Dedifferentiated amniotic fluid mesenchymal stem cell (primary cell): ENCODE data around the gene PCDHGA8.
"Not testable (repeated sequence)": the region's sequence is repeated elsewhere in the genome, so short reads cannot be mapped to it uniquely, and the experiment has no call there.

Experiments
- DNase-seq: peaks from one replicate; pipeline ENCODE4 v3.0.0-alpha.2; 2016; ENCODE audit errors: extremely low spot score

PCDHGA8 gene

DNA sequence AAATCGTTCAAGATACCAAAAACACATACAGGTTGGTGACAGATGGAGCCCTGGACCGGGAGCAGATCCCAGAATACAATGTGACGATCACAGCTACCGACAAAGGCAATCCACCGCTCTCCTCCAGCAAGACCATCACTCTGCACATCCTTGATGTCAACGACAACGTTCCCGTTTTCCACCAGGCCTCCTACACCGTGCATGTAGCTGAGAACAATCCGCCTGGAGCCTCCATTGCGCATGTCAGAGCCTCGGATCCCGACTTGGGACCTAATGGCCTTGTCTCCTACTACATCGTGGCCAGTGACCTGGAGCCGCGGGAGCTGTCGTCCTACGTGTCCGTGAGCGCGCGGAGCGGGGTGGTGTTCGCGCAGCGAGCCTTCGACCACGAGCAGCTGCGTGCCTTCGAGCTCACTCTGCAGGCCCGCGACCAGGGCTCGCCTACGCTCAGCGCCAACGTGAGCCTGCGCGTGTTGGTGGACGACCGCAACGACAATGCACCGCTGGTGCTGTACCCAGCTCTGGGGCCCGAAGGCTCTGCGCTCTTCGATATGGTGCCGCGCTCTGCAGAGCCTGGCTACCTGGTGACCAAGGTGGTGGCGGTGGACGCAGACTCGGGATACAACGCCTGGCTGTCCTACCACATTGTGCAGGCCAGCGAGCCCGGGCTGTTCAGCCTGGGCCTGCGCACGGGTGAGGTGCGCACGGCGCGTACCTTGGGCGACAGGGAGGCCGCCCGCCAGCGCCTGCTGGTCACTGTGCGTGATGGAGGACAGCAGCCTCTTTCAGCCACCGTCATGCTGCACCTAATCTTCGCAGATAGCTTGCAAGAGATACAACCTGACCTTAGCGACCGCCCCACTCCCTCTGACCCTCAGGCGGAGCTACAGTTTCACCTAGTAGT is 20.6 kb upstream of the PCDHGA8 start:
- no peak for DNase-seq

DNA sequence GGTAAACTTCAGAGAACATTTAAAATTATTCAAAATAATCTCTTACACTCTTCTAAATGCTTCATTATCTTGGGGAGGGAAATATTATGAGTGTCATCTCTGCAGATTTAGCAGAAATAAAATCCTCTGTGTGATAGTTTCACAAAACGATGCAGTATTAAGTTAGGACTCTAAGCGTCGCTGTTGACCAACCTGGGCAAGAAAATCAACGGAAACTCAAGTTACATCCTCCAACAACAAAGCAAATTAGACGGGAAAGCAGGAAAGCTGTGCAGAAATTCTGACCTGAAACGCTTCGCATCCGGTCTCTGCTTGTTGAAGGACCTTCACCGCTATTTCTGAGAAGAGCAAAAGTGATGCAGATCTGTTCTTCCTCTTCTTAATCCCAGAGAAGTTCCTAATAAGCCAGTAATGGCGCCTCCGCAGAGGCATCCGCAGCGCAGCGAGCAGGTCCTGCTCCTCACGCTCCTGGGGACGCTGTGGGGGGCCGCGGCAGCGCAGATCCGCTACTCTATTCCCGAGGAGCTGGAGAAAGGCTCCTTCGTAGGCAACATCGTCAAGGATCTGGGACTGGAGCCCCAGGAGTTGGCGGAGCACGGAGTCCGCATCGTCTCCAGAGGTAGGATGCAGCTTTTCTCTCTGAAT is 18.6 kb upstream of the PCDHGA8 start, which contains the start of gene PCDHGA6:
PCDHGA6 (plus strand) TSS at position 219 of the 645 bp plus-strand sequence; CDS start at position 412, 193 bp downstream.
- DNase-seq: peak; percentile 39

DNA sequence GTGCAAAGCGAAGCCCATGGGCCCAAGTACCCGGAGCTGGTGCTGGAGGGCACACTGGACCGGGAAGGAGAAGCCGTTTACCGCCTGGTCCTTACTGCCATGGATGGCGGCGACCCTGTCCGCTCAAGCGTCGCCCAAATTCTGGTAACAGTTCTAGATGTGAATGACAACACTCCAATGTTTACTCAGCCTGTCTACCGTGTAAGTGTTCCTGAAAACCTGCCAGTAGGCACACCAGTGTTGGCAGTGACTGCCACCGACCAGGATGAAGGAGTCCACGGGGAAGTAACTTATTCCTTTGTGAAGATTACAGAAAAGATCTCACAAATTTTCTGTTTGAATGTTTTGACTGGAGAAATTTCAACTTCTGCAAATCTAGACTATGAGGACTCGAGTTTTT is 17.8 kb upstream of the PCDHGA8 start:
- DNase-seq: no peak

DNA sequence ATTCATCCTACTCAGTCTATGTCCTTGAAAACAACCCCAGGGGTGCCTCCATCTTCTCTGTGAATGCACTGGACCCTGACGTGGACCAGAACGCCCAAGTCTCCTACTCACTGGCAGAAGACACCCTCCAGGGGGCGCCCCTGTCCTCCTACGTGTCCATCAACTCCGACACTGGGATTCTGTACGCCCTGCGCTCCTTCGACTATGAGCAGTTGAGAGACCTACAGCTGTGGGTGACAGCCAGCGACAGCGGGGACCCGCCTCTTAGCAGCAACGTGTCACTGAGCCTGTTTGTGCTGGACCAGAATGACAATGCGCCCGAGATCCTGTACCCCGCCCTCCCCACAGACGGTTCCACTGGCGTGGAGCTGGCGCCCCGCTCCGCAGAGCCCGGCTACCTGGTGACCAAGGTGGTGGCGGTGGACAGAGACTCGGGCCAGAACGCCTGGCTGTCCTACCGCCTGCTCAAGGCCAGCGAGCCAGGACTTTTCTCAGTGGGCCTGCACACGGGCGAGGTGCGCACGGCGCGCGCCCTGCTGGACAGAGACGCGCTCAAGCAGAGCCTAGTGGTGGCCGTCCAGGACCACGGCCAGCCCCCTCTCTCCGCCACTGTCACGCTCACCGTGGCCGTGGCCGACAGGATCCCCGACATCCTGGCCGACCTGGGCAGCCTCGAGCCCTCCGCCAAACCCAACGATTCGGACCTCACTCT is 16.8 kb upstream of the PCDHGA8 start:
- DNase-seq: not testable (repeated sequence)

DNA sequence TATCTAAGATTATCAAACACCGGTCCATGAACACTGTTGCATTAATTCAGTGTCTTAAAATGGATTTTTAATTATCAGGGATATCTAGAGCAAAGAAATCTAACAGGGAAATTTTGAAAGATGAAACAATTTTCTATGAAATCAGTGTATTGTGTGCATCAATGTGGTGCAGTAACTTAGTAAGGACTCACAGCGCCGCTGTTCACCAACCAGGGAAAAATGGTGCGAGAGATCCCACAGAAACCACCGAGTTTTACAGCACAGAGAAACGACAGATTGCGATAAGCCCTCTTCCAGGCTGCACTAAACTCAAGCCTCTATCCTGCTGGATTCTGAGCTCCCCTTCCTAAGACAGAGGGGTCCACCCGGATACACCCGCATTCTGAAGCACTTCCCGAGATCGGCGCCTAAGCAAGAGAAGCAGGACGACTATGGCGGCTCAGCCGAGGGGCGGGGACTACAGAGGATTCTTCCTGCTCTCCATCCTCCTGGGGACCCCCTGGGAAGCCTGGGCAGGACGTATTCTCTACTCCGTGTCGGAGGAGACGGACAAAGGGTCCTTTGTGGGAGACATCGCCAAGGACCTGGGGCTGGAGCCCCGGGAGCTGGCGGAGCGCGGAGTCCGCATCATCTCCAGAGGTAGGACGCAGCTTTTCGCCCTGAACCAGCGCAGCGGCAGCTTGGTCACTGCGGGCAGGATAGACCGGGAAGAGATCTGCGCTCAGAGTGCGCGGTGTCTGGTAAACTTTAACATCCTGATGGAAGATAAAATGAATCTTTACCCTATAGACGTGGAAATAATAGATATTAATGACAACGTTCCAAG is 9.8 kb upstream of the PCDHGA8 start, which contains the start of gene PCDHGA7:
PCDHGA7 (plus strand) TSS at position 274 of the 826 bp plus-strand sequence; CDS start at position 432, 158 bp downstream.
- no peak for DNase-seq

DNA sequence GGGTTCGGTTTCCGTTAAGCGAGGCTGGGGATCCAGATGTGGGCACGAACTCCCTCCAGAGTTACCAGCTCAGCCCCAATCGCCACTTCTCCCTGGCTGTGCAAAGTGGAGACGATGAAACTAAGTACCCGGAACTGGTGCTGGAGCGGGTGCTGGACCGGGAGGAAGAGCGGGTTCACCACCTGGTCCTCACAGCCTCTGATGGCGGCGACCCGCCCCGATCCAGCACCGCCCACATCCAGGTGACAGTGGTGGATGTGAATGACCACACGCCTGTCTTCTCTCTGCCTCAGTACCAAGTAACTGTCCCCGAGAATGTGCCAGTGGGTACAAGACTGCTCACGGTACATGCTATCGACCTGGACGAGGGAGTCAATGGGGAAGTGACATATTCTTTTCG is 9.1 kb upstream of the PCDHGA8 start:
- no peak for DNase-seq

DNA sequence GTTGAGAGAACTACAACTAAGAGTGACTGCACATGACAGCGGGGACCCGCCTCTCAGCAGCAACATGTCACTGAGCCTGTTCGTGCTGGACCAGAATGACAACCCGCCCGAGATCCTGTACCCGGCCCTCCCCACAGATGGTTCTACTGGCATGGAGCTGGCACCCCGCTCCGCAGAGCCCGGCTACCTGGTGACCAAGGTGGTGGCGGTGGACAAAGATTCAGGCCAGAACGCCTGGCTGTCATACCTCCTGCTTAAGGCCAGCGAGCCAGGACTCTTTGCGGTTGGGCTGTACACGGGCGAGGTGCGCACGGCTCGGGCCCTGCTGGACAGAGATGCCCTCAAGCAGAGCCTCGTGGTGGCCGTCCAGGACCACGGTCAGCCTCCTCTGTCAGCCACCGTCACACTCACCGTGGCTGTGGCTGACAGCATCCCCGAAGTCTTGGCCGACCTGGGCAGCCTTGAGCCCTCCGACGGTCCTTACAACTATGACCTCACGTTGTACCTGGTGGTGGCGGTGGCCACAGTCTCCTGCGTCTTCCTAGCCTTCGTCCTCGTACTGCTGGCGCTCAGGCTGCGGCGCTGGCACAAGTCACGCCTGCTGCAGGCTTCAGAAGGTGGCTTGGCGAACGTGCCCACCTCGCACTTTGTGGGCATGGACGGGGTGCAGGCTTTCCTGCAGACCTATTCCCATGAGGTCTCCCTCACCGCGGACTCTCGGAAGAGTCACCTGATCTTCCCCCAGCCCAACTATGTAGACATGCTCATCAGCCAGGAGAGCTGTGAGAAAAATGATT is 7.8 kb upstream of the PCDHGA8 start:
- DNase-seq: no peak

DNA sequence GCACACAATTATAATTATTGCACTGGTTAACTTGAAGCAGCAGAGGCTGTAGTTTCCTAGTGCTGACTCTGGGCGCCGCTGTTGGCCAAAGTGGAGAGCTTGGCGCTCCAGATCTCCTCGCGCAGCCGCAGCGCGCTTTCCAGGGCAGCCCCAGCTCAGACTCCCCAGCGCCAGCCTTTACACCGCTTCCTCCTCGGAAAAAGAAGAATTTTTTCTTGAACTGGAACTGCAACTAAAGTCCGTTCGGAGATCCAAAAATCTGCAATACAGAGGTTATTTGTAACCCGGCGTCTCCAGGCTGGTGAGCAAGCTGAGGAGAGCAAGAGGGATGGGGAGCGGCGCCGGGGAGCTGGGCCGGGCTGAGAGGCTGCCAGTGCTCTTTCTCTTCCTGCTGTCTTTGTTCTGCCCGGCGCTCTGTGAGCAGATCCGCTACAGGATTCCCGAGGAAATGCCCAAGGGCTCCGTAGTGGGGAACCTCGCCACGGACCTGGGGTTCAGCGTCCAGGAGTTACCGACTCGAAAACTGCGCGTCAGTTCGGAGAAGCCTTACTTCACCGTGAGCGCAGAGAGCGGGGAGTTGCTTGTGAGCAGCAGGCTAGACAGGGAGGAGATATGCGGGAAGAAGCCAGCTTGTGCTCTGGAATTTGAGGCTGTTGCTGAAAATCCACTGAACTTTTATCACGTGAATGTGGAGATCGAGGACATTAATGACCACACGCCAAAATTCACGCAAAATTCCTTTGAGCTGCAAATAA is 4.7 kb upstream of the PCDHGA8 start, which contains the start of gene PCDHGB4:
PCDHGB4 (plus strand) TSS at position 142 of the 755 bp plus-strand sequence; CDS start at position 329, 187 bp downstream.
- DNase-seq: not testable (repeated sequence)

DNA sequence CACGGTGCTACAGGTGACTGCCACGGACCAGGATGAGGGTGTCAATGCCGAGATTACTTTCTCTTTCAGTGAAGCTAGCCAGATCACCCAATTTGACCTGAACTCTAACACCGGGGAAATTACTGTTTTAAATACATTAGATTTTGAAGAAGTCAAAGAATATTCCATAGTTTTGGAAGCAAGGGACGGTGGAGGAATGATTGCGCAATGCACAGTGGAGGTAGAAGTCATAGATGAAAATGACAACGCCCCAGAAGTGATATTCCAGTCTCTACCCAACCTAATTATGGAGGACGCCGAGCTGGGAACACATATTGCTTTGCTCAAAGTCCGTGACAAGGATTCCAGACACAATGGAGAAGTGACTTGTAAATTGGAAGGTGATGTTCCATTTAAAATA is 3.8 kb upstream of the PCDHGA8 start:
- DNase-seq: no peak

DNA sequence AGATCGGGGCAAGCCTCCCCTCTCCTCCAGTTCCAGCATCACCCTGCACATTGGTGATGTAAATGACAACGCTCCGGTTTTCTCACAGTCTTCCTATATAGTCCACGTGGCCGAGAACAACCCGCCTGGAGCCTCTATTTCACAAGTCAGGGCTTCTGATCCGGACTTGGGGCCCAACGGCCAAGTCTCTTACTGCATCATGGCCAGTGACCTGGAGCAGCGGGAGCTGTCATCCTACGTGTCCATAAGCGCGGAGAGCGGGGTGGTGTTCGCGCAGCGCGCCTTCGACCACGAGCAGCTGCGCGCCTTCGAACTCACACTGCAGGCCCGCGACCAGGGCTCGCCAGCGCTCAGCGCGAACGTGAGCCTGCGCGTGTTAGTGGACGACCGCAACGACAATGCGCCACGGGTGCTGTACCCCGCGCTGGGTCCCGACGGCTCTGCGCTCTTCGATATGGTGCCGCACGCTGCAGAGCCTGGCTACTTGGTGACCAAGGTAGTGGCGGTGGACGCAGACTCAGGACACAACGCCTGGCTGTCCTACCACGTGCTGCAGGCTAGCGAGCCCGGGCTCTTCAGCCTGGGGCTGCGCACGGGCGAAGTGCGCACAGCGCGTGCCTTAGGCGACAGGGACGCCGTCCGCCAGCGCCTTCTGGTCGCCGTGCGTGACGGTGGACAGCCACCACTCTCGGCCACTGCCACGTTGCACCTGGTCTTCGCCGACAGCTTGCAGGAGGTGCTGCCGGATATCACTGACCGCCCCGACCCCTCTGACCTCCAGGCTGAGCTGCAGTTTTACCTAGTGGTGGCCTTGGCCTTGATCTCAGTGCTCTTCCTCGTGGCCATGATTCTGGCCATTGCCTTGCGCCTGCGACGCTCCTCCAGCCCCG is 3.0 kb upstream of the PCDHGA8 start:
- no peak for DNase-seq

DNA sequence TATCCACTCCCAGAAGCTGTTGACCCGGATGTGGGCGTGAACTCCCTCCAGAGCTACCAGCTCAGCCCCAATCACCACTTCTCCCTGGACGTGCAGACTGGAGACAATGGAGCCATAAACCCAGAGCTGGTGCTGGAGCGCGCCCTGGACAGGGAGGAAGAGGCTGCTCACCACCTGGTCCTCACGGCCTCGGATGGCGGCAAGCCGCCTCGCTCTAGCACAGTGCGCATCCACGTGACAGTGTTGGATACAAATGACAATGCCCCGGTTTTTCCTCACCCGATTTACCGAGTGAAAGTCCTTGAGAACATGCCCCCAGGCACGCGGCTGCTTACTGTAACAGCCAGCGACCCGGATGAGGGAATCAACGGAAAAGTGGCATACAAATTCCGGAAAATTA is 834 bp downstream of the PCDHGA8 start:
- DNase-seq: no peak

DNA sequence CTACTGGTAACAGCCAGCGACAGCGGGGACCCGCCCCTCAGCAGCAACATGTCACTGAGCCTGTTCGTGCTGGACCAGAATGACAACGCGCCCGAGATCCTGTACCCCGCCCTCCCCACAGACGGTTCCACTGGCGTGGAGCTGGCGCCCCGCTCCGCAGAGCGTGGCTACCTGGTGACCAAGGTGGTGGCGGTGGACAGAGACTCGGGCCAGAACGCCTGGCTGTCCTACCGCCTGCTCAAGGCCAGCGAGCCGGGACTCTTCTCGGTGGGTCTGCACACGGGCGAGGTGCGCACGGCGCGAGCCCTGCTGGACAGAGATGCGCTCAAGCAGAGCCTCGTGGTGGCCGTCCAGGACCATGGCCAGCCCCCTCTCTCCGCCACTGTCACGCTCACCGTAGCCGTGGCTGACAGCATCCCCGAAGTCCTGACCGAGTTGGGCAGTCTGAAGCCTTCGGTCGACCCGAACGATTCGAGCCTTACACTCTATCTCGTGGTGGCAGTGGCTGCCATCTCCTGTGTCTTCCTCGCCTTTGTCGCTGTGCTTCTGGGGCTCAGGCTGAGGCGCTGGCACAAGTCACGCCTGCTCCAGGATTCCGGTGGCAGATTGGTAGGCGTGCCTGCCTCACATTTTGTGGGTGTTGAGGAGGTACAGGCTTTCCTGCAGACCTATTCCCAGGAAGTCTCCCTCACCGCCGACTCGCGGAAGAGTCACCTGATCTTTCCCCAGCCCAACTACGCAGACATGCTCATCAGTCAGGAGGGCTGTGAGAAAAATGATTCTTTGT is 2.2 kb downstream of the PCDHGA8 start:
- not testable (repeated sequence) for DNase-seq

DNA sequence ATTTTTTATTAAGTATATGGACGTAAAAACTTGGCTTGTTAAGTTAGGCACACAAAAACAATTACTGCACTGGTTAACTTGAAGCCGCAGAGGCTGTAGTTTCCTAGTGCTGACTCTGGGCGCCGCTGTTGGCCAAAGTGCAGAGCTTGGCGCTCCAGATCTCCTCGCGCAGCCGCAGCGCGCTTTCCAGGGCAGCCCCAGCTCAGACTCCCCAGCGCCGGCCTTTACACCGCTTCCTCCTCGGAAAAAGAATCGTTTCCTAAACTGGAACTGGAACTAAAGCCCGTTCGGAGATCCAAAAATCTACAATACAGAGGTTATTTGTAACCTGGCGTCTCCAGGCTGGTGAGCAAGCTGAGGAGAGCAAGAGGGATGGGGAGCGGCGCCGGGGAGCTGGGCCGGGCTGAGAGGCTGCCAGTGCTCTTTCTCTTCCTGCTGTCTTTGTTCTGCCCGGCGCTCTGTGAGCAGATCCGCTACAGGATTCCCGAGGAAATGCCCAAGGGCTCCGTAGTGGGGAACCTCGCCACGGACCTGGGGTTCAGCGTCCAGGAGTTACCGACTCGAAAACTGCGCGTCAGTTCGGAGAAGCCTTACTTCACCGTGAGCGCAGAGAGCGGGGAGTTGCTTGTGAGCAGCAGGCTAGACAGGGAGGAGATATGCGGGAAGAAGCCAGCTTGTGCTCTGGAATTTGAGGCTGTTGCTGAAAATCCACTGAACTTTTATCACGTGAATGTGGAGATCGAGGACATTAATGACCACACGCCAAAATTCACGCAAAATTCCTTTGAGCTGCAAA is 5.5 kb downstream of the PCDHGA8 start, which contains the start of gene PCDHGB5:
PCDHGB5 (plus strand) TSS at position 192 of the 796 bp plus-strand sequence; CDS start at position 373, 181 bp downstream.
- not testable (repeated sequence) for DNase-seq

DNA sequence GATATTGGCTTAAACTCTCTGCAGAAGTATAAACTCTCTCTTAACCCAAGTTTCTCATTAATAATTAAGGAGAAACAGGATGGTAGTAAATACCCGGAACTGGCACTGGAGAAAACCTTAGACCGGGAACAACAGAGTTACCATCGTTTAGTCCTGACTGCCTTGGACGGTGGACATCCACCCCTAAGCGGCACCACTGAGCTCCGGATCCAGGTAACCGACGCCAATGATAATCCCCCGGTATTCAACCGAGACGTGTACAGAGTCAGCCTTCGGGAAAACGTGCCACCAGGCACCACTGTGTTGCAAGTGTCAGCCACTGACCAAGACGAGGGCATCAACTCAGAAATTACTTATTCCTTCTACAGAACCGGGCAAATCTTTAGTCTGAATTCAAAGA is 6.2 kb downstream of the PCDHGA8 start:
- DNase-seq: no peak

DNA sequence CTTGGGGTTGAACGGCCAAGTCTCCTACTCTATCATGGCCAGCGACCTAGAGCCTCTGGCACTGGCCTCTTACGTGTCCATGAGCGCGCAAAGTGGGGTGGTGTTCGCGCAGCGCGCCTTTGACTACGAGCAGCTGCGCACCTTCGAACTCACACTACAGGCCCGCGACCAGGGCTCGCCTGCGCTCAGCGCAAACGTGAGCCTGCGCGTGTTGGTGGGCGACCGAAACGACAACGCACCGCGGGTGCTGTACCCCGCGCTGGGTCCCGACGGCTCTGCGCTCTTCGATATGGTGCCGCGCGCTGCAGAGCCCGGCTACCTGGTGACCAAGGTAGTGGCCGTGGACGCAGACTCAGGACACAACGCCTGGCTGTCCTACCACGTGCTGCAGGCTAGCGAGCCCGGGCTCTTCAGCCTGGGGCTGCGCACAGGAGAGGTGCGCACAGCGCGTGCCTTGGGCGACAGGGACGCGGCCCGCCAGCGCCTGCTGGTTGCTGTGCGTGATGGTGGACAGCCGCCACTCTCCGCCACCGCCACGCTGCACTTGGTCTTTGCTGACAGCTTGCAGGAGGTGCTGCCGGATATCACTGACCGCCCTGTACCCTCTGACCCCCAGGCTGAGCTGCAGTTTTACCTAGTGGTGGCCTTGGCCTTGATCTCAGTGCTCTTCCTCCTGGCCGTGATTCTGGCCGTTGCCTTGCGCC is 7.3 kb downstream of the PCDHGA8 start:
- no peak for DNase-seq
